Tibial artery (tissue), 4 donors: ENCODE data around the gene DCLK2.

ENCODE experiments used
- DNase-seq, 2 donors: peaks; one replicate each; pipeline ENCODE4 v3.0.0-alpha.2; 2019
- H3K27ac ChIP-seq, 2 donors: fragments of 200-600 bp; sonication (generic) in 1 of 2; 1 replicate in 1 of 2; 2 replicates in 1 of 2; pipeline ENCODE4 v1.5.1; 2018 to 2019; ENCODE audit warnings: mild to moderate bottlenecking in 1 of 2
- H3K27me3 ChIP-seq, 2 donors: fragments of 200-600 bp; sonication (generic) in 1 of 2; one replicate each; pipeline versions ENCODE4 v1.5.1 to v1.6.0; 2016 to 2019
- H3K36me3 ChIP-seq, 3 donors: fragments of 200-600 bp; sonication (generic) in 2 of 3; one replicate each; pipeline ENCODE4 v1.5.1; 2016 to 2019; ENCODE audit warnings: mild to moderate bottlenecking in 2 of 3
- H3K4me1 ChIP-seq, 4 donors: fragments of 200-600 bp; sonication (generic) in 2 of 4; 1 replicate in 3 of 4; 2 replicates in 1 of 4; pipeline ENCODE4 v1.5.1; 2016 to 2019
- H3K4me3 ChIP-seq, 2 donors: fragments of 200-600 bp; sonication (generic) in 1 of 2; 1 replicate in 1 of 2; 2 replicates in 1 of 2; pipeline ENCODE4 v1.5.1; 2018 to 2019; ENCODE audit warnings: mild to moderate bottlenecking in 2 of 2
- H3K9me3 ChIP-seq, 3 donors: fragments of 200-600 bp; sonication (generic) in 1 of 3; one replicate each; pipeline ENCODE4 v1.5.1; 2016 to 2019
- CTCF ChIP-seq, 2 experiments: fragments of 200-600 bp in 1 of 2; fragments of 450-650 bp in 1 of 2; IDR thresholded peaks; one replicate each; pipeline ENCODE4 v1.5.1; 2017 to 2019; ENCODE audit warnings: antibody characterized with exemption in 2 of 2, mild to moderate bottlenecking in 1 of 2, moderate library complexity in 1 of 2
- intact Hi-C: fragments of 100-400 bp; cut with DNase I; formaldehyde crosslinking; loops from one replicate; pipeline ENCODE4 v1.15.0; 2023; ENCODE audit warnings: low total_unique reads

Gene DCLK2

GRCh38 chr4:150211016-150211415, 132.8 kb downstream of the DCLK2 start:
- intact Hi-C loops: loop anchor here (10.0 kb wide), 1 partner anchor 206 kb away; no protein-coding TSS in a partner anchor

GRCh38 chr4:150211799-150212445, 133.7 kb downstream of the DCLK2 start:
- DNase-seq: no peak
- no peak overlapping the region for H3K27ac ChIP-seq
- H3K27me3 ChIP-seq: no peaks in the 10 kb centered on the region
- no peak for TF ChIP-seq CTCF (IDR thresholded peaks at IDR 0.05)
- no peaks in the 10 kb centered on the region for H3K36me3 ChIP-seq
- H3K9me3 ChIP-seq: no peaks in the 10 kb centered on the region
- intact Hi-C loops: loop anchor here (10.0 kb wide), 1 partner anchor 207 kb away; no protein-coding TSS in a partner anchor
- H3K4me1 ChIP-seq: peaks cover 0 to 4% (median 0%) of the 10 kb centered on the region in 4 donors
- H3K4me3 ChIP-seq: no peak overlapping the region

More at GRCh38 chr4:150211016-150211415, 132.8 kb downstream of the DCLK2 start:
- H3K4me1 ChIP-seq: peaks cover 0 to 4% (median 0%) of the 10 kb centered on the region in 4 donors
- DNase-seq: no peak
- no peaks in the 10 kb centered on the region for H3K9me3 ChIP-seq
- no peaks in the 10 kb centered on the region for H3K27me3 ChIP-seq
- H3K4me3 ChIP-seq: no peak overlapping the region
- no peak for TF ChIP-seq CTCF (IDR thresholded peaks at IDR 0.05)
- no peaks in the 10 kb centered on the region for H3K36me3 ChIP-seq
- H3K27ac ChIP-seq: no peak overlapping the region

- no peak overlapping the region for H3K4me3 ChIP-seq
- H3K27me3 ChIP-seq: no peaks in the 10 kb centered on the region
- H3K27ac ChIP-seq: no peak overlapping the region
- H3K9me3 ChIP-seq: no peaks in the 10 kb centered on the region
- peaks cover 0 to 4% (median 0%) of the 10 kb centered on the region in 4 donors for H3K4me1 ChIP-seq
- no peaks in the 10 kb centered on the region for H3K36me3 ChIP-seq
- intact Hi-C loops: loop anchor here (10.0 kb wide), 1 partner anchor 208 kb away; no protein-coding TSS in a partner anchor
- no peak for TF ChIP-seq CTCF (IDR thresholded peaks at IDR 0.05)
- no peak for DNase-seq
Measured at GRCh38 chr4:150212485-150212884, 134.2 kb downstream of the DCLK2 start.

- no peak for TF ChIP-seq CTCF (IDR thresholded peaks at IDR 0.05)
- Histone ChIP-seq H3K27me3 (no peaks in the 10 kb centered on the region), H3K4me3 (no peak overlapping the region), H3K4me1 (peaks cover 0 to 4% (median 0%) of the 10 kb centered on the region in 4 donors), H3K9me3 (no peaks in the 10 kb centered on the region), H3K27ac (no peak overlapping the region), H3K36me3 (no peaks in the 10 kb centered on the region)
- intact Hi-C loops: loop anchor here (10.0 kb wide), 1 partner anchor 208 kb away; no protein-coding TSS in a partner anchor
- no peak for DNase-seq
Measured at GRCh38 chr4:150212927-150213326, 134.7 kb downstream of the DCLK2 start.

GRCh38 chr4:150215601-150216000, 137.4 kb downstream of the DCLK2 start:
- Histone ChIP-seq H3K27ac (no peak overlapping the region), H3K36me3 (no peaks in the 10 kb centered on the region), H3K9me3 (no peaks in the 10 kb centered on the region), H3K4me3 (no peak overlapping the region), H3K27me3 (no peaks in the 10 kb centered on the region), H3K4me1 (peaks cover 0 to 11% (median 0%) of the 10 kb centered on the region in 4 donors)
- no peak for DNase-seq
- intact Hi-C loops: loop anchor here (10.0 kb wide), 1 partner anchor 211 kb away; no protein-coding TSS in a partner anchor
- TF ChIP-seq CTCF (IDR thresholded peaks at IDR 0.05): no peak
